ENCODE data around the gene PRKCH. TPM values are rescaled to one million over a fixed set of nuclear protein-coding genes. Genes with fewer than 3 reads are reported as not detected.

PRKCH gene
- total and polyA plus RNA-seq, 10 of the 15 experiments (the other 5 are each of a cell fraction or from before 2014, with no cell fraction given) = 10.7 to 140 (median 33.2) TPM

DNA sequence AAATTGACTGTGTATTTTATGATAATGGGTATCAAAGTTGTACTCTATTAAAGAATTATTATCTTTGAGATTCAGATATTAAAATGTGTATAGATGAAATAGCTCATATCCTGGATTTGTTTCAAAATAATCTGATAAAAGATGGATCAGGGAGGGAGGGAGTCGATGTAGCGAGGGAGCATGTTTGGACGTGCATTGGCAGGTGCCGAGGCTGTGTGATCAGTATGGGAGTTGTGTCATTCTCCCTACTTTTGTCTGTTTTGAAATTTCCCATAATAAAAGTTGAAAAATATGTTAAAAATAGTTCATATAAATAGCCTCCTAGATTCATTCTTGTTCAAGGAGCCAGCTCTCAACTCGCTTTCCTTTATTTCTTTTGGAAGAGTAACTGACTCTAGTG is 202.4 kb downstream of the PRKCH start (continued):
- TF ChIP-seq, protein P1, sequence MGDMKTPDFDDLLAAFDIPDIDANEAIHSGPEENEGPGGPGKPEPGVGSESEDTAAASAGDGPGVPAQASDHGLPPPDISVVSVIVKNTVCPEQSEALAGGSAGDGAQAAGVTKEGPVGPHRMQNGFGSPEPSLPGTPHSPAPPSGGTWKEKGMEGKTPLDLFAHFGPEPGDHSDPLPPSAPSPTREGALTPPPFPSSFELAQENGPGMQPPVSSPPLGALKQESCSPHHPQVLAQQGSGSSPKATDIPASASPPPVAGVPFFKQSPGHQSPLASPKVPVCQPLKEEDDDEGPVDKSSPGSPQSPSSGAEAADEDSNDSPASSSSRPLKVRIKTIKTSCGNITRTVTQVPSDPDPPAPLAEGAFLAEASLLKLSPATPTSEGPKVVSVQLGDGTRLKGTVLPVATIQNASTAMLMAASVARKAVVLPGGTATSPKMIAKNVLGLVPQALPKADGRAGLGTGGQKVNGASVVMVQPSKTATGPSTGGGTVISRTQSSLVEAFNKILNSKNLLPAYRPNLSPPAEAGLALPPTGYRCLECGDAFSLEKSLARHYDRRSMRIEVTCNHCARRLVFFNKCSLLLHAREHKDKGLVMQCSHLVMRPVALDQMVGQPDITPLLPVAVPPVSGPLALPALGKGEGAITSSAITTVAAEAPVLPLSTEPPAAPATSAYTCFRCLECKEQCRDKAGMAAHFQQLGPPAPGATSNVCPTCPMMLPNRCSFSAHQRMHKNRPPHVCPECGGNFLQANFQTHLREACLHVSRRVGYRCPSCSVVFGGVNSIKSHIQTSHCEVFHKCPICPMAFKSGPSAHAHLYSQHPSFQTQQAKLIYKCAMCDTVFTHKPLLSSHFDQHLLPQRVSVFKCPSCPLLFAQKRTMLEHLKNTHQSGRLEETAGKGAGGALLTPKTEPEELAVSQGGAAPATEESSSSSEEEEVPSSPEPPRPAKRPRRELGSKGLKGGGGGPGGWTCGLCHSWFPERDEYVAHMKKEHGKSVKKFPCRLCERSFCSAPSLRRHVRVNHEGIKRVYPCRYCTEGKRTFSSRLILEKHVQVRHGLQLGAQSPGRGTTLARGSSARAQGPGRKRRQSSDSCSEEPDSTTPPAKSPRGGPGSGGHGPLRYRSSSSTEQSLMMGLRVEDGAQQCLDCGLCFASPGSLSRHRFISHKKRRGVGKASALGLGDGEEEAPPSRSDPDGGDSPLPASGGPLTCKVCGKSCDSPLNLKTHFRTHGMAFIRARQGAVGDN (IDR thresholded peaks at IDR 0.05) = no peak
- TF ChIP-seq NFXL1 (IDR thresholded peaks at IDR 0.05; ENCODE audit: borderline replicate concordance) (no peak), CBX5 (IDR thresholded peaks at IDR 0.05; ENCODE audit: low read depth) (no peak), CHD1 (IDR thresholded peaks at IDR 0.05; ENCODE audit: low read depth, low read length) (no peak), MYC (IDR thresholded peaks at IDR 0.05; ENCODE audit: insufficient read depth, insufficient read length, insufficient replicate concordance, low read length, severe bottlenecking) (no peak), ZNF207 (IDR thresholded peaks at IDR 0.05; ENCODE audit: borderline replicate concordance) (no peak), SRF (IDR thresholded peaks at IDR 0.05; ENCODE audit: low read depth in 2 of 2, low read length in 2 of 2) (no peak), ESRRA (IDR thresholded peaks at IDR 0.05; ENCODE audit: low read length) (no peak), LARP7 (IDR thresholded peaks at IDR 0.05) (no peak), NFYB (IDR thresholded peaks at IDR 0.05; ENCODE audit: insufficient read depth, low read depth, low read length) (no peak), CEBPB (IDR thresholded peaks at IDR 0.05; ENCODE audit: borderline replicate concordance in 1 of 2, low read depth in 2 of 2, low read length in 2 of 2) (no peak)
- TF ChIP-seq, protein P2, sequence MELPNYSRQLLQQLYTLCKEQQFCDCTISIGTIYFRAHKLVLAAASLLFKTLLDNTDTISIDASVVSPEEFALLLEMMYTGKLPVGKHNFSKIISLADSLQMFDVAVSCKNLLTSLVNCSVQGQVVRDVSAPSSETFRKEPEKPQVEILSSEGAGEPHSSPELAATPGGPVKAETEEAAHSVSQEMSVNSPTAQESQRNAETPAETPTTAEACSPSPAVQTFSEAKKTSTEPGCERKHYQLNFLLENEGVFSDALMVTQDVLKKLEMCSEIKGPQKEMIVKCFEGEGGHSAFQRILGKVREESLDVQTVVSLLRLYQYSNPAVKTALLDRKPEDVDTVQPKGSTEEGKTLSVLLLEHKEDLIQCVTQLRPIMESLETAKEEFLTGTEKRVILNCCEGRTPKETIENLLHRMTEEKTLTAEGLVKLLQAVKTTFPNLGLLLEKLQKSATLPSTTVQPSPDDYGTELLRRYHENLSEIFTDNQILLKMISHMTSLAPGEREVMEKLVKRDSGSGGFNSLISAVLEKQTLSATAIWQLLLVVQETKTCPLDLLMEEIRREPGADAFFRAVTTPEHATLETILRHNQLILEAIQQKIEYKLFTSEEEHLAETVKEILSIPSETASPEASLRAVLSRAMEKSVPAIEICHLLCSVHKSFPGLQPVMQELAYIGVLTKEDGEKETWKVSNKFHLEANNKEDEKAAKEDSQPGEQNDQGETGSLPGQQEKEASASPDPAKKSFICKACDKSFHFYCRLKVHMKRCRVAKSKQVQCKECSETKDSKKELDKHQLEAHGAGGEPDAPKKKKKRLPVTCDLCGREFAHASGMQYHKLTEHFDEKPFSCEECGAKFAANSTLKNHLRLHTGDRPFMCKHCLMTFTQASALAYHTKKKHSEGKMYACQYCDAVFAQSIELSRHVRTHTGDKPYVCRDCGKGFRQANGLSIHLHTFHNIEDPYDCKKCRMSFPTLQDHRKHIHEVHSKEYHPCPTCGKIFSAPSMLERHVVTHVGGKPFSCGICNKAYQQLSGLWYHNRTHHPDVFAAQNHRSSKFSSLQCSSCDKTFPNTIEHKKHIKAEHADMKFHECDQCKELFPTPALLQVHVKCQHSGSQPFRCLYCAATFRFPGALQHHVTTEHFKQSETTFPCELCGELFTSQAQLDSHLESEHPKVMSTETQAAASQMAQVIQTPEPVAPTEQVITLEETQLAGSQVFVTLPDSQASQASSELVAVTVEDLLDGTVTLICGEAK (IDR thresholded peaks at IDR 0.05; ENCODE audit: borderline replicate concordance) = no peak

All from GM12878 (cell line).